HG03196 (cell line): ENCODE measurements around the gene AUP1.
"Not testable (repeated sequence)": the region's sequence is repeated elsewhere in the genome, so short reads cannot be mapped to it uniquely, and the experiment has no call there.

Experiments
- ATAC-seq: cut with Tn5 transposase; IDR thresholded peaks from one replicate; pipeline ENCODE4 v1.9.1; 2021; ENCODE audit not compliant: unreplicated experiment

Gene AUP1, protein sequence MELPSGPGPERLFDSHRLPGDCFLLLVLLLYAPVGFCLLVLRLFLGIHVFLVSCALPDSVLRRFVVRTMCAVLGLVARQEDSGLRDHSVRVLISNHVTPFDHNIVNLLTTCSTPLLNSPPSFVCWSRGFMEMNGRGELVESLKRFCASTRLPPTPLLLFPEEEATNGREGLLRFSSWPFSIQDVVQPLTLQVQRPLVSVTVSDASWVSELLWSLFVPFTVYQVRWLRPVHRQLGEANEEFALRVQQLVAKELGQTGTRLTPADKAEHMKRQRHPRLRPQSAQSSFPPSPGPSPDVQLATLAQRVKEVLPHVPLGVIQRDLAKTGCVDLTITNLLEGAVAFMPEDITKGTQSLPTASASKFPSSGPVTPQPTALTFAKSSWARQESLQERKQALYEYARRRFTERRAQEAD

DNA sequence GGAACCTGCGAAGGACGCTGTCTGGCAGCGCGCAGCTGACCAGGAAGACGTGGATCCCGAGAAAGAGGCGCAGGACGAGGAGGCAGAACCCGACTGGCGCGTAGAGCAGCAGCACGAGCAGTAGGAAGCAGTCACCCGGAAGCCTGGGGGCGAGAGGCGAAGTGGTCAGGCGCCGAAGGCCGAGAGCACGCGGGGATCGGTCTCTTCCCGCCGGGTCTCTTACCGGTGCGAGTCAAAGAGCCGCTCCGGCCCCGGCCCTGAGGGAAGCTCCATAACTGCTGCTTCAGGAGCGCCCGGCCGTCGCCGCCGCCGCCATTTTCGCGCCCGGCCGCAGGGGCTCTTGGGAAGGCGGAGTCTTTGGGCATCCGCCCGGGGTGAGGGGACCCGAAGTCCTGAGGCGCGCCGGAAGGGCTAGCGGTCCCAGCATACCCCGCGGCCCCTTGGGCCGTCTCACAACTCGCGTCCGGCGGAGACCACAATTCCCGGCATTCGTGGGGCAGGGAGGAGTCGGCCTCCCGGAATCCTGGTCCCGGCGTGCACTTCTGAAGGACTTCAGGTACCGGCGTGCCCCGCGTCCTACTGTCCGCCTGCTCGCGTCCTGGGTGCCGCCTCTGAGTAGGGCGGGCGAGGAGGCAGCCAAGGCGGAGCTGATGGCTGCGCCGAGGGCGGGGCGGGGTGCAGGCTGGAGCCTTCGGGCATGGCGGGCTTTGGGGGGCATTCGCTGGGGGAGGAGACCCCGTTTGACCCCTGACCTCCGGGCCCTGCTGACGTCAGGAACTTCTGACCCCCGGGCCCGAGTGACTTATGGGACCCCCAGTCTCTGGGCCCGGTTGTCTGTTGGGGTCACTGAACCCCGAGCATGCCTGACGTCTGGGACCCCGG is at the start of gene AUP1, which contains the start of gene HTRA2:
Gene AUP1, minus strand, starts transcription at position 350 of the 882 bp plus-strand sequence. Its CDS starts 77 bp downstream, at position 273.
Gene HTRA2, plus strand, starts transcription at position 577 of the 882 bp plus-strand sequence. Its CDS starts 74 bp downstream, at position 651.
- ATAC-seq: peak; percentile 76

DNA sequence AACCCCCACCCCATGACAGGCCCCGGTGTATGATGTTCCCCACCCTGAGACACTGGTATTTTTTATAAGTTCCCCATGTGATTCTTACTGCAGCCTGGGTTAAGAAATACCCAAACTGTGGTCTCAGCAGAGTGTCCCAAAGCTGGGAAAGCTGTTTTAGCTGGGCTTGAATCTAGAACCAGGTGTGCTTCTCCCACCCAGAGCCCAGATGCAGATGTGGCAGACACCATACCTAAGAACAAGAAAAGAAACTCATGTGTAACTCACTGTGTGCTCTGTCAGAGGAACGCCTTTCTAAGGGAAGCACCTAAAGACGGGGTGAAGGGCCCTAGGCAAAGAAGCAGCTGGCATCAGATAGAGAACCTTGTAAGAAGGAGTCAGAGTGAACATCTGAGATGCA is 48.9 kb upstream of the AUP1 start:
- no peak for ATAC-seq

DNA sequence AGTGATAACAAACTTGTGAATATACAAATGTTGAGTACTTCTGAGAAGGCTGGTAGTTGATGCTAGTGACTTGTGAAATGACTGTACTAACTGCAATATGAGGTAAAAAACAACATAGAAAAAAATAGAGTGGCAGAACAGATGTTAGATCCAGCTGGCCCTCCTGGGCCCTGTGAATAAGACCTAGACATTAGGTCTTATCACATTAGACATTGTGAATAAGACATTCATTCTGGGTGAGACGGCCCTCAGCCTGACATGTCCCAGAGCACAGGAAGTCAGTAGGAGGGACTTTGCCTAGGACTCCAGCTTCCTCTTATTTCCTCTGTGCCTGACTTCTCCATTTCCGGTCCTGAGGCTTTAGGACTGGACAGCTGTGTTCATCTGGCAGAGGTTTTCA is 47.9 kb upstream of the AUP1 start:
- no peak for ATAC-seq

DNA sequence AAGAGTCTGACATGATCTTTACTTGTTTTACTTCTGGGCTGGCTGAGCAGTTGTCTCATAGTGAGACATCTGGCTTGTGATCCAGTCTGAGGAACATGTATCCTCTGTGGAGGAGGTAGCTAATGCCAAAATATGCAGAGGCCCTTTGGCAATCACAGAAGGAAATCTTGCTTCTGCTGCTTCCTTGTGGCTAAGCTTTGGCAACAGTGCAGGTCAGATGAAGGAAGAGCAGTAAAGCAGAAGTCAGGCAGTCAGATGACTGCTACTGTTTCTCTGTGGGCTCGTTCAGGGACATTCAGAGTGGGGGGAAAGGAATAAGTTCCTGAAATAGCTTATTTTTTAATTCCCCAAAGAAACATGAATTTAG is 47.3 kb upstream of the AUP1 start:
- no peak for ATAC-seq

DNA sequence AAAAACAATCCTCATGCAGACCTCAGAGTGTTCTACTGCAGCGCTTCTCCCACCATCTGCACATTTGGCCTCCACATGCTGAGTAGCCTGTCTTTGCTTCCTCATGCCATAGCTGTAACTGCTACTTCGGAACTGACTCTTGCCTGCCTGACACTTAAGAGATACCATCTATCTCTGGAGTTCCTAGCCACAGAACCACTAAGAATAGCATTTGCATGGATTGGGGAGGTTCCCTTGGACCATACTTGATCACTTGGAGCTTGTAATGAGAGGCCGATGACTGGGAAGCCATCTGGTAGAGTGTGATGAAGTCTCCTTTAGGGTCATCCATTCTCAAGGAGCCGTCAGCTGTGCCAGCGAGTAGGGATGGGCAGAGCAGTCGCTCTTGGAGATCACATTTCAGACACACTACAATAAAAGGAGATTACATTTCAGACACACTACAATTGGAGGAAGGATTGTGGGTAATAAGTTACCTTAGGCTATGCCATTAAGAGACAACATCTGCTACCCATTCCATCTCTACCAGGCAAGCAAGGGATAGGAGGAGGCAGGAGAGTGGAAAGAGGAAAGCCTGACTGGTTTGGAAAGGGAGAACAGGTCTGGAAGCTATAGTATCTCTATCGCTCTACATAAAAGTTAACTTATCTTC is 46.8 kb upstream of the AUP1 start:
- no peak for ATAC-seq

DNA sequence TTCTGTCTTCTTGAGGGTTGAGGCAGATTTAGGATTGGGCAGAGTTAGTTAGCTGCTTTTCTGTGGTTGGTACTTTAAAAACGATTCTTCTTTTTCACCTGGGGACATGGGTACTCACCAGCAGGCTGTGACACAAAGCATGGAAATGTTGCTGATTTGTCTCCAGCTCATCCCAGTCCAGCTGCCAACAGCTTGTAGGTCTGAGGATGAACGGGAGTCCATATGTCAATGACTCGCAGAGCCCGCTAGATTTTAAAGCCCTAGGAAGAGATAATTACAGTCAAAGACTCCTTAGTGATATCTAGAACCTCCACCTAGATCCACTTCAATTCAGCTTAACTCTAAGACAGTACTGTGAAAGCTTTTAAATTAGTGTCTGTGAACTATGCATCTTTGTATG is 45.8 kb upstream of the AUP1 start:
- no peak for ATAC-seq

DNA sequence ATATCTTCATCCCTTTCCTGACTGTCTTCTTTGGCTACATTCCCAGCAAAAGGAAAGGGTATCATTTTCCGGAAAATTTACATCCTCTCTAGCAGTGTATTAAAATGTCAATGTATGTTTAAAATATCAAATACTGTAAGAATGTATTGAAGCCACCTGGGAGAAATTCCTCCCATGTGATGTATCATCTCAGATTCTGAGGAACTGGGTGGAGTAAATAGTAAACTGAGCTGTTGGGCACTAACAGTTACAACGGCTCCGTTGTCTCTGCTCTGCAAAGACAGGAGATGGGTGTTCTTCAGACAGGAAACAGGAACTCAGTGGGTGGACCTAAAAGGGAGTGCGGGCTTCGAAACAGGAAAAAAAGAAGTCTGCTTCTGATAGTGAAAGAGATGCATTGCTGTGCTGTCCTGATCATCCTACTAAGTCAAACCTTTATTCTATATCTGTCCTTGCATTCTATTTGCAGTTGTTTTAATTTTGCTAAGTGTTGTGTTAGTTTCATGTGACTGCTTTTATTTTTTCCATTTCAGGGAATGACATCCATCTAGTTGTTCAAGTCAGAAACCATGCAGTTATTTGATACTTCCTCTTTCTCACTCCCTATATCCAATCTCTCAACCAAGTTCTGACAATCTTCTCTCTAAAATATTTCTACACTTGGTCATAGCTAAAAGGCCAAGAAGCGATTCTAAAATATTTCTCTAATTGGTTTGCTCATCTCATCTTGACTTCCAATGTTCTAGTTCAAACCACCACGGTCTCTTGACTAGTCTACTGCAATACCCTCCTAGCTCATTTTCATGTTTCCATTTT is 44.4 kb upstream of the AUP1 start:
- ATAC-seq: peak; percentile 42

DNA sequence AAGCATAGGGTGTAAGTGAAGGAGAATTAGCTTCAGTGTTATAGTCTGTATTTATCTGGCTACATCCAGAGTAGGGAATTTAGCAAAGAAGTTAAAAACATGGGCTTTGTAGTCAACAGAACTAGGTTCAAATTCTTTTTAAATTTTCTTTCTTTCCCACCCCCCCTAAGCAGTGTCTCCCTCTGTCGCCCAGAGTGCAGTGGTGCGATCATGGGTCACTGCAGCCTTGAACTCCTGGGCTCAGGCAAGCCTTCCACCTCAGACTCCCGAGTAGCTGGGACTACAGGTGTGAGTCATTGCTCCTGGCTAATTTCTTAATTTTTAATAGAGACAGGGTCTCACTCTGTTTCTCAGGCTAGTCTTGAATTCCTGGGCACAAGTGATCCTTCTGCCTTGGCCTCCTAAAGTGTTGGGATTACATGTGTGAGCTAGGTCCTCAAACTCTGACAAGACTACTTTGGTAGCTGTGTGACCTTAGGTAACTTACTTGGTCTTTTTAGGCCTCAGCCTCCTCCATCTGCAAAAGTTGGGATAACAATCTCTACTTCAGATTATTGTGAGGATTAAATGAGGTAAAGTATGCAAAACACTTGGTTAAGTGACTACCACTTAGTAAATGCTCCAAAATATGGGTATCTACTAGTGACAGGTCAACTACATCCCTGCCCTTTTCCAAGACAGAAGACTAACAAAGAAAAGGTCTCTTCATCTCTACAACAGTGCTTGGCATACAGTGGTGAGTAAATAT is 42.8 kb upstream of the AUP1 start:
- no peak for ATAC-seq

DNA sequence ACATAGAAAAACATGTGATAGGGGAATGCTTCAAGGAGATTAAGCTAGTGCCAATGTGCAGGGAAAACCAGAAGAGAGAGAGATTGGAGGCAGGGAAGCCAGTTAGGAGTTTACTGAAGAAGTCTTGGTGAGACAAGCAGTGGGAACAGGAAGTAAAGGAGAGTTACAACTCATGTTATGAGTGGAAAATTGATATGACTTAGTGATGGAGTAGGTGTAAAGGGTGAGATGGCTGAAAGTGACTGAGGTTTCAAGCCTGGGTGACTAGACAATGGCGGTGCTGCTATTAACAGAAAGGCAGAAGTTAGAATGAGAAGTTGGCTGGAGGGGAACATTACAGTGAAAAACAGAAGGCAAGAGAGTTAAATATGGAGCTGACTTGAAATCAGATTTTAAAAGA is 41.6 kb upstream of the AUP1 start:
- ATAC-seq: peak; percentile 52

DNA sequence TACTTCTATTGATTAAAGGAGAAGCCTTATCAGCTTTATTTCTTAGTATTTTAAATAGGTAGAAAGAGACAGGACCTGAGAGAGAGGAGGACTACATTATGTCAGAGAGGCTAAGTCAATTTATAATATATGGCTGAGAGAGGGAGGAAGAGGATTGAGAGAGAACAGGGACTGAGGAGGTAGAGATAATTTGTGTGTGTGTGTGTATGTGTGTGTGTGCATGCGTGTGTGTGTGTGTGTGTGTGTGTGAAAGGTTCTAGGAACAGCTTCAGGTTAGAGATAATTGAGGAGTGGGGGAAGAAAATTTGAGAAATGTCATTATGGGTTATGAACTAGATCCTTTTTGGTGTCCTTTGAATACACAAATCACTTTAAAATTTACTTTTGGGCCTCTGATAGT is 40.2 kb upstream of the AUP1 start:
- no peak for ATAC-seq

DNA sequence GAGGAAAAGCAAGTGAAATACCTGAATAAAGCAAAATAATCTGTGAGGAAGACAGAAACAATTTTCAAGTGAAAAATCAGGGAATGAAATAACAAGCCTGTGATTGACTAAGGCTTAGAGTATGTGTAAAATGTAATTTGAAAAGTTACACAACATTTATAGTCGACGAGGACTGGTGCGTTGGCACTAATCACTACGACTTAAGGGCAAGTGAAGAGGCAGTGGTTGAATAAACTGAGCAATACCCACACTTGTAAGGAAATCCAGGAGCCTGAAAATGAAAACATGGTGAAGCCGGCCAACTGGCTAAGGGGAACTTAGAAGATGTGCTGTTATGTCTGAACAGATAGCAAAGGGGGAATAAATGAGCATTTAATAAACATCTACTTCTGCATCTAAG is 38.4 kb upstream of the AUP1 start:
- ATAC-seq: no peak

DNA sequence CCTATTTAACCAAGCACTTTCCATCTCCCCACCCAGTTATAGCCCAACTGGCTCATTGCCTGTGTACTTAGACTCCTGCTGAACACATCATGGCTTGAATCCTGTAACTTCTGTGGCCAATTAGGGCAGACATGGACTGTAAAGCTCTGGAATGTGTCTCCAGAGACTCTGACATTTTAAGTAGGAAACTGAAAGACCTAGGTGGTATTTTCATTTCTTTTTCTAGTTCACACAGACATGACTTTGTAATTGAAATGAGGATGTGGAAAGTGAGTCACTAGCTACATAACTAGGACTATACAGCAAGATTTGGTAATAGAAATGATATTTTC is 37.2 kb upstream of the AUP1 start:
- ATAC-seq: no peak

DNA sequence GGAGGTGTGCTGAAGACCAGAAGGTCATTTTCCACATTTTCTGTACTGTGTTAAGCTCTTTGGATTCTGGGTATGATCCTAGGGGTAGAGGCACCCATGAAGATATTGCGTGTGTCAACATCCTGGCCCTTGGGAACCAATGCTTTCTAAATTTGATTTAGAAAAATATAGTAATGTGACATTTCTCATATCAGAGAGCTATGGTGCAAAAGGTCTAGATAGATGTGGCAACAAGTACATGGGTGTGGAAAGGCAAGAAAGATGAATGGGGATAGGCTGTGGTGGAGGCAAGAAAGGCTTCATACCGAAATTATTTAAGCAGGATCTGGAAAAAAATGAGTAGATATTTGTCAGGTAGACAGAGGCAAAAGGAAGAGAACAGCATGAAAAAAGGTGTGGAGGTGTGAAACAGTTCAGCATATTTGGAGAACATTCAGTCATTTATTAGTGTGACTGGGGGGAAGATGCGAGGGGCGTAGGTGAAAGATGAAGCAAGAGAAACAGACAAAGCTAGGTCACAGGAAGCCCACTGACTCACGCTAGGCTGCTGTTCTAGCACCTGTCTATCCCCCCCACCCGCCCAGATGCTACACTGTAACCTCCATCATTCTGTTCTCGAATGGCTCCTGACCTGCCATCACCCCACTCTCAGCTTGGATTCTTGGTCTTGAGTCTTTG is 36.7 kb upstream of the AUP1 start:
- ATAC-seq: no peak

DNA sequence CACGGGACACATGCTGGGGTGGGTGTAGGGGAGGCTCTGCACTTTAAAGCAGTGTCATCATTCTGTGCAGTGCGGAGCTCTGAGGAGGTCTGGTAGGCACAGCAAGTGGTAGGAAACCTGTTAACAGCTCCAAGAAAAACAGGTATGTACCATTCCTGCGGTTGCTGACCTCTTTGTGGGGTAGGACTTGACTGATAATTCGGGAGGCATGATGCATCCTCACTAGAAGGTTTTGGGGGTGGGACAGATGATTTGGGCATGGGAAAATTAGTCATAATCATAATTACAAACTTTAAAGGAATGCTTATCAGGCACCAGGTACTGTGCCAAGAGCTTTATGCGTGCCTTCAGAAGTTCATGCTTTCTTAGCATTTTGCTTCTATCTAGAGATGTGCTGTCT is 34.7 kb upstream of the AUP1 start:
- no peak for ATAC-seq

DNA sequence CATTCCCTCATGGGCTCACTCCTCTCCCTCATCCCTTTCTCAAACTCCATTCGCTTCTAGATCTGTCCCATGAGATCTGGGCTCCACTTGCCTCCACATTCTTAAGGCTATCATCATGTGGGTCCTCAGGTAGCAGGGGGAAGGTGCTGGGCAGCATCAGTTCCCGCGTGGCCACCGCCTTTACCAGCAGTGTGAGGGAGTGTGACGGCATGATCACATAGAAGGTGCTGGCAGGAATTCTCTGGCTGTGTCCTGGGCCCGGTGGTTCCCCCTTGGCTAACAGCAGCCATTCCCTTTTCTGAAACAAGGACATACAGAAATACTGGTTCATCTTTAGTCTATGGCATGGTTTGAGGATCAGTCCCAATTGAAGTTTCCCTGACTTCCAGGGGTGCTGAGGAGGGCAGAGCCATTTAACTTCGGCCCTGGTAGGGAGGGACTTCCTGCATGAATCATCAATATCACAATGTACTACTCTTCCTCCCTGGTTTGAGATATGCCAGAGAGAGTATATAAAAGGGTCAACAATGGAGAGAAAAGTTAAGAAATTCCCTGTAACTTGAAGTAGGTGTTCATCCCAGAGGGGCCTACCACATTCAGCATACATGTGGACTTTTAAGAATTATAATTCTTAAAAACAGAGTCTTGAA is 32.7 kb upstream of the AUP1 start:
- ATAC-seq: no peak

DNA sequence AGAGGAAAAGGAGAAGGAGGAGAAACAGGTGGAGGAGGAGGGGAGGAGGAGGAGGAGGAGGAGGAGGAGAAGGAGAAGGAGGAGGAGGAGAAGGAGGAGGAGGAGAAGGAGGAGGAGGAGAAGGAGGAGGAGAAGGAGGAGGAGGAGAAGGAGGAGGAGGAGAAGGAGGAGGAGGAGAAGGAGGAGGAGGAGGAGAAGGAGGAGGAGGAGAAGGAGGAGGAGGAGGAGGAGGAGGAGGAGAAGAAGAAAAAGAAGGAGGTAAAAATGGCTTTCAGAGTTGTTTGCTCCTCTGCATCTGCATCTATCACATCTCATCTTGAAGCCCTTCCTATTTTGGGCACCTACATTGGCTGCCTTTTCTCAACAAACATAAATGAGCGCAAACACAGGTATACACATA is 31.5 kb upstream of the AUP1 start:
- not testable (repeated sequence) for ATAC-seq

DNA sequence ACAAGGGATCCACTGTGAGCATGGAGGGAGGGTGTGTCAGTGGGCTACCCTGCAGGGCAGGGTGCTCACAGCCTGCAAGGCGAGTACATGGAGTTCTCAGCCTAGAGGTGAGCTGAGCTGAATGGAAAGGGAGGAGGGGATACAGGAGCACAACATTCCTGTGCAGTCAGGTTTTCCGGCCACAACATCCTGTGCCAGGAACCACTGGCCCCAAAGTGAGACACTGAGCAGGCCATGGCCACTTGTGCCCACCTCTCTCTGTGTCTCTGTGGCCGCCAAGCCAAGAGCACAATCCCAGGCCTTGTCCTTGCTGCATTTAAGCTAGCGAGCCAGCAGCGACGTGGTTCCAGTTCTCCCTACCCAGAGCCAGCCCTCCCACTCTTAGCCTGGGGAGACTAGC is 31.1 kb upstream of the AUP1 start:
- ATAC-seq: no peak

DNA sequence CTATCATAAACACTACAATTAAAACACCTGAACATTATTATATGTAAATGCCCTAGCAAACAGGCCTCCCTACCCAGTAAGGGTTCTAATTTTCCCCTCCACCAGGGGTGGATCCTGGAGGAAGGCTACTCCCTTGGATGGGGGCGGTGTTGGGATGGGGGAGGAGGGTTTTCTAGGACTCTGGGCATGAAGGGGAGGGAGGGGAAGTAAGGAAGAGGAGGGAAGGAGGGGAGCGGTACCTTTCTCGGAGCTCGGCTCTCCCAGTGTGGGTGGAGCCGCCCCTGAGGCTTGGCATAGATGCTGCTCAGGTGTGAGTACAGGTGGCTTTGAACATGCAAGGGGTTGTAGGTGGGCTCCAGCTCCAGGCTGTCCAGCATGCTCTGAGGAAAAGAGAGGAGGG is 30.4 kb upstream of the AUP1 start:
- ATAC-seq: no peak
